IPS-15b (cell line): ENCODE results near the gene XPO1.
"Not testable (repeated sequence)": the region's sequence is repeated elsewhere in the genome, so short reads cannot be mapped to it uniquely, and the experiment has no call there.

Source experiments
- H3K27me3 ChIP-seq: one replicate; pipeline ENCODE4 v1.6.1; 2013; ENCODE audit warnings: low read length; ENCODE audit not compliant: control insufficient read depth, insufficient read depth
- H3K36me3 ChIP-seq: one replicate; pipeline ENCODE4 v1.6.1; 2013; ENCODE audit warnings: low read length; ENCODE audit not compliant: control insufficient read depth, insufficient read depth
- H3K4me1 ChIP-seq: one replicate; pipeline ENCODE4 v1.6.1; 2013; ENCODE audit warnings: mild to moderate bottlenecking, low read length; ENCODE audit not compliant: control insufficient read depth, insufficient read depth
- H3K4me3 ChIP-seq: one replicate; pipeline ENCODE4 v1.5.1; 2013; ENCODE audit warnings: low read depth, low read length
- H3K9ac ChIP-seq: one replicate; pipeline ENCODE4 v1.6.1; 2013; ENCODE audit warnings: low read depth, mild to moderate bottlenecking, low read length
- H3K9me3 ChIP-seq: one replicate; pipeline ENCODE4 v1.6.1; 2013; ENCODE audit warnings: mild to moderate bottlenecking, low read length; ENCODE audit not compliant: control insufficient read depth, insufficient read depth

The XPO1 gene

DNA sequence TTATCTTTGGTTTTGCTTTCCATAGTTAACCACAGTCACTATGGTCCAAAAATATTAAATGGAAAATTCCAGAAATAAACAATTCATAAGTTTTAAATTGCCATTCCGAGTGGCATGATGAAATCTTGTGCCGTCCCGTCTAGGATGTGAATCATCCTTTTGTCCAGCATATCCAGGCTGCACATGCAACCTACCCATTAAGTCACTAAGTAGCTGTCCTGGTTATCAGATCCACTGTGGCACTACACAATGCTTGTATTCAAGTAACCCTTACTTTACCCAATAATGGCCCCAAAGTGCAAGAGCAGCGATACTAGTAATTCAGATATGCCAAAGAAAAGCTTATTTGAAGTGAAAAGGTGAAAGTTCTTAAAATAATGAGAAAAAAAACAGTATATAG lies 78.0 kb downstream of the XPO1 start:
- Histone ChIP-seq H3K9ac (no peak overlapping the region), H3K27me3 (no peaks in the 10 kb centered on the region), H3K9me3 (no peaks in the 10 kb centered on the region), H3K4me3 (no peak overlapping the region), H3K36me3 (no peaks in the 10 kb centered on the region), H3K4me1 (peaks cover 5% of the 10 kb centered on the region)

DNA sequence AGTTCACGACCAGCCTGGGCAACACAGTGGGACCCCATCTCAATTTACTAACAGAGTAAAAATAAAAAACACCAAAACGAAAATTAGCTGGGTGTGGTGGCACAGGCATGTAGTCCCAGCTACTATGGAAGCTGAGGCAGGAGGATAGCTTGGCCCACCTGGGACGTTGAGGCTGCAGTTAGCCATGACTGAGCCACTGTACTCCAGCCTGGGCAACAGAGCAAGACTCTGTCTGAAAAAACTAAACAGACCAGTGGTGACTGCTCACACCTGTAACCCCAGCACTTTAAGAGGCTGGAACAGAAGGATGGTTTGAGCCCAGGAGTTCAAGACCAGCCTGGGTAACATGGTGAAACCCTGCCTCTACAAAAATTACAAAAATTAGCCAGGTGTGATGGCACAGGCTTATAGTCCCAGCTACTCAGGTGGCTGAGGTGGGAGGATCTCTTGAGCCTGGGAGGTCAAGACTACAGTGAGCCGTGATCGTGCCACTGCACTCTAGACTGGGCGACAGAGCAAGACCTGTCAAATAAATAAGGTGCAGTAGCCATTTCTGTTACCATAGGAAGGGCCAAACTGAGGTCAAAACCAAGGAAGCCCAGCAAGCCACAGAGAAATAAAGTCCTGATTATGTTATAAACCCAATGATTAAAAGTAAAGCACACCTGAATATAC lies 81.3 kb downstream of the XPO1 start:
- Histone ChIP-seq H3K4me3 (no peak overlapping the region), H3K9me3 (no peaks in the 10 kb centered on the region), H3K9ac (no peak overlapping the region), H3K4me1 (no peaks in the 10 kb centered on the region), H3K36me3 (no peaks in the 10 kb centered on the region), H3K27me3 (no peaks in the 10 kb centered on the region)

DNA sequence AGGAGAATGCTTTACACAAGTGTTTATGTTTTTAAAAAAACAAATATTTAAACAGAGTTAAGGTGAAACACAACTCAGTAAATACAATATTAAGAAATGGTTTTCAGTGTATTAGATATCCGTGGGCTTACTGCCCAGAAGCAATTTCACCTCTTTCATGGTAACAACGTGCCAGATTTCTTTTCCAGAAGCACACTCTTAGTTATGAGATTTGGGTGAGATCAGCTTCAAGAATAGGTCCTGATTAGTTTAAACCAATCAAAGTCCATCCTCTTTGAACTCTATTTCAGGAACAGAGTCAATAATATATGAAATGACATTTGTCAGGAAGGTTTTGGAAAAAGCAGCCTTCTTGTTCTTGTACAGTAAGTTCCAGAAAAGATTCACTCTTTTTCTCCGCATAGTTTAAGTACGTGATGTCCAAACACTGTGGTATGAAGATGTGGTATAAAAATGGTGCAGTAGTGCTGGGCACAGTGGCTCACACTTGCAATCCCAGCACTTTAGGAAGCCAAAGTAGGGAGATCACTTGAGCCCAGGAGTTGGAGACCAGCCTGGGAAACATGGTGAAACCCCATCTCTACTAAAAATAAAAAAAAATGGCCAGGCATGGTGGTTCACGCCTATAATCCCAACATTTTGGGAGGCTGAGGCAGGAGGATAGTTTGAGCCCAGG lies 81.9 kb downstream of the XPO1 start:
- Histone ChIP-seq H3K4me1 (no peaks in the 10 kb centered on the region), H3K9ac (no peak overlapping the region), H3K9me3 (no peaks in the 10 kb centered on the region), H3K4me3 (no peak overlapping the region), H3K36me3 (no peaks in the 10 kb centered on the region), H3K27me3 (no peaks in the 10 kb centered on the region)

DNA sequence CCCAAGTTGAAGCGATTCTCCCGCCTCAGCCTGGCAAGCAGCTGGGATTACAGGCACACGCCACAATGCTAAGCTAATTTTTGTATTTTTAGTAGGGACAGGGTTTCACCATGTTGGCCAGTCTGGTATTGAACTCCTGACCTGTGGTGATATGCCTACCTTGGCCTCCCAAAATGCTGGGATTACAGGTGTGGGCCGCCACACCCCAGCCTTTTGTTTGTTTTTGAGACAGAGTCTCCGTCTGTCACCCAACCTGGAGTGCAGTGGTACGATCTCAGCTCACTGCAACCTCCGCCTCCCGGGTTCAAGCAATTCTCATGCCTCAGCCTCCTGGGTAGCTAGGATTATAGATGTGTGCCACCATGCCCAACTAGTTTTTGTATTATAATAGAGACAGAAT lies 83.2 kb downstream of the XPO1 start:
- H3K4me3 ChIP-seq, H3K4me1 ChIP-seq, H3K36me3 ChIP-seq, H3K9ac ChIP-seq, H3K9me3 ChIP-seq, H3K27me3 ChIP-seq: not testable (repeated sequence)

DNA sequence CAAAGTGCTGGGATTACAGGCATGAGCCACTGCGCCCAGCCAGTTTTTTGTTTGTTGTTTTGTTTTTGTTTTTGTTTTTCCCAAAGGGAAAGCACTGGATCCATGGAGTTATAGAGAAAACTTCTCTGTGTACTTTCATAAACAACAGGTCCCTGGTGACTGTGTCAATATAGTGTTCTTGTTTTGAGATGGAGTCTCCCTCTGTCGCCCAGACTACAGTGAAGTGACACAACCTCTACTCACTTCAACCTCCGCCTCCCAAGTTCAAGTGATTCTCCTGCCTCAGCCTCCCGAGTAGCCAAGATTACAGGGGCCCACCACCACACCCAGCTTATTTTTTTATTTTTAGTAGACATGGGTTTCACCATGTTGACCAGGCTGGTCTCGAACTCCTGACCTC lies 83.8 kb downstream of the XPO1 start:
- Histone ChIP-seq H3K27me3 (no peaks in the 10 kb centered on the region), H3K9me3 (no peaks in the 10 kb centered on the region), H3K9ac (no peak overlapping the region), H3K36me3 (no peaks in the 10 kb centered on the region), H3K4me1 (no peaks in the 10 kb centered on the region), H3K4me3 (no peak overlapping the region)

DNA sequence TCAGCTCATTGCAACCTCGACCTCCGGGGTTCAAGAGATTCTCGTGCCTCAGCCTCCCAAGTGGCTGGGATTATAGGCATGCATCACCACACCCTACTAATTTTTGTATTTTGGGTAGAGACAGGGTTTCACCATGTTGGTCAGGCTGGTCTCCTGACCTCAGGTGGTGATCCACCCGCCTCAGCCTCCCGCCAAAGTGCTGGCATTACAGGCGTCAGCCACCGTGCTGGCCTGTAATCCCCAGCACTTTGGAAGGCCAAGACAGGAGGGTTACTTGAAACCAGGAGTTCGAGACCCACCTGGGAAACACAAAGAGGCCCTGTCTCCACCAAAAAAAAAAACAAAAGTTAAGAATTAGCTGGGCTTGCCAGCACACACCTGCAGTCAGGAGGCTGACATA lies 85.8 kb downstream of the XPO1 start:
- H3K36me3 ChIP-seq: no peaks in the 10 kb centered on the region
- no peaks in the 10 kb centered on the region for H3K9me3 ChIP-seq
- no peak overlapping the region for H3K4me3 ChIP-seq
- H3K9ac ChIP-seq: no peak overlapping the region
- H3K4me1 ChIP-seq: no peaks in the 10 kb centered on the region
- no peaks in the 10 kb centered on the region for H3K27me3 ChIP-seq

DNA sequence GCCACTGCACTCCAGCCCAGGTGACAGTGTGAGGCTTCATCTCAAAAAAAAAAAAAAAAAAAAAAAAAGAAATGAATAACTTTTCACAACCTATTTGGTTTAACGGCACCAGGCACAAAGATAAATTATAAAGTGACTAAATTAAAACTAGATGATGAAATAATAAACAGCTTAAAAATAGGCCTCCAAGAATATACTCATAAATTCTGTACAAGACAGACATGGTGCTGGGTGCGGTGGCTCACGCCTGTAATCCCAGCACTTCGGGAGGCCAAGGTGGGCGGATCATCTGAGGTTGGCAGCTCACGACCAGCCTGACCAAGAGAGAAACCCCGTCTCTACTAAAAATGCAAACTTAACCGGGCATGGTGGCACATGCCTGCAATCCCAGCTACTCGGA lies 87.0 kb downstream of the XPO1 start:
- Histone ChIP-seq H3K27me3 (no peaks in the 10 kb centered on the region), H3K36me3 (no peaks in the 10 kb centered on the region), H3K9ac (no peak overlapping the region), H3K4me3 (no peak overlapping the region), H3K9me3 (no peaks in the 10 kb centered on the region), H3K4me1 (no peaks in the 10 kb centered on the region)

DNA sequence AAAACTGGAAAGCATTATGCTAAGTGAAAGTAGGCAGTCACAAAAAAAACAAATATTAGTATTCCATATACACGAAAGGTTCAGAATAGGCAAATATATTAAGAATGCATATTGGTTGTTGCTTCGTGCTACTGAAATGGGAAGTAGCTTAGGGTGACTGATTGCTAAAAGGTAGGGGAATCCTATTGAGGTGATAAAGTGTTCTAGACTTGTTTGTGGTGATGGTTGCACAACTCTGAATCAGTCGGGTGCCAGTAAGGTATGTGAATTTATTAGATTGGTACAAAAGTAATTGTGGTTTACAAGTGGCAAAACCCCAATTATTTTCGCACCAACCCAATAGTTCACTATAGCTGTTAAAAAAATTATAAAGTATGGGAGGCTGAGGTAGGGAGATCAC lies 88.0 kb downstream of the XPO1 start:
- Histone ChIP-seq H3K9me3 (no peaks in the 10 kb centered on the region), H3K9ac (no peak overlapping the region), H3K4me1 (no peaks in the 10 kb centered on the region), H3K4me3 (no peak overlapping the region), H3K36me3 (no peaks in the 10 kb centered on the region), H3K27me3 (no peaks in the 10 kb centered on the region)

DNA sequence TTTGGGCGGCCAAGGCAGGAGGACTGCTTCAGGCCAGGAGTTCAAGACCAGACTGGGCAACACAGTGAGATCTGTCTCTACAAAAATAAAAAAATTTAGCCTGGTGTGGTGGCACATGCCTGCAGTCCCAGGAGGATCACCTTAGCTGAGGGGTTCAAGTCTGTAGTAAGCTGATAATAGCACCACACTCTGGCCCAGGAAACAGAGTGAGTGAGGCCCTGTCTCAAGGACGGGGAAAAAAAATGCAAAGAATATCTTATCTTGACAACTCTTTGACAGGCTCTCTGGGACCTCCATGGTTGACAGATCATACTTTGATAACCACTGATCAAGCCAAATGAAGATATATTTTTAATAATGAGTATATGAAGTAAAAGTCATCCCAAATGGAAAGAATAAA lies 89.9 kb downstream of the XPO1 start:
- Histone ChIP-seq H3K9ac (no peak overlapping the region), H3K4me1 (no peaks in the 10 kb centered on the region), H3K36me3 (no peaks in the 10 kb centered on the region), H3K9me3 (no peaks in the 10 kb centered on the region), H3K4me3 (no peak overlapping the region), H3K27me3 (no peaks in the 10 kb centered on the region)

DNA sequence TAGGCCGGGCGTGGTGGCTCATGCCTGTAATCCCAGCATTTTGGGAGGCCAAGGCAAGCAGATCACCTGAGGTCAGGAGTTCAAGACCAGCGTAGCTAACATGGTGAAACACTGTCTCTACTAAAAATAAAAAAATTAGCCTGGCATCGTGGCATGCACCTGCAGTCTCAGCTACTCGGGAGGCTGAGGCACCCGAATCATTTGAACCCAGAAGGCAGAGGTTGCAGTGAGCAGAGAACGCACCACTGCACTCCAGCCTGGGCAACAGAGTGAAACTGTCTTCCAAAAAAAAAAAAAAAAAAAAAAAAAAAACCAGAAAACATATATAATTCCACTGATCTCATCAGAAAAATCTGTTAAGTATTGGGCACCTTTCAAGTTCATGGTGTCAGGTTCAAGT lies 91.2 kb downstream of the XPO1 start:
- H3K4me1 ChIP-seq, H3K4me3 ChIP-seq, H3K9me3 ChIP-seq, H3K9ac ChIP-seq, H3K36me3 ChIP-seq, H3K27me3 ChIP-seq: not testable (repeated sequence)

DNA sequence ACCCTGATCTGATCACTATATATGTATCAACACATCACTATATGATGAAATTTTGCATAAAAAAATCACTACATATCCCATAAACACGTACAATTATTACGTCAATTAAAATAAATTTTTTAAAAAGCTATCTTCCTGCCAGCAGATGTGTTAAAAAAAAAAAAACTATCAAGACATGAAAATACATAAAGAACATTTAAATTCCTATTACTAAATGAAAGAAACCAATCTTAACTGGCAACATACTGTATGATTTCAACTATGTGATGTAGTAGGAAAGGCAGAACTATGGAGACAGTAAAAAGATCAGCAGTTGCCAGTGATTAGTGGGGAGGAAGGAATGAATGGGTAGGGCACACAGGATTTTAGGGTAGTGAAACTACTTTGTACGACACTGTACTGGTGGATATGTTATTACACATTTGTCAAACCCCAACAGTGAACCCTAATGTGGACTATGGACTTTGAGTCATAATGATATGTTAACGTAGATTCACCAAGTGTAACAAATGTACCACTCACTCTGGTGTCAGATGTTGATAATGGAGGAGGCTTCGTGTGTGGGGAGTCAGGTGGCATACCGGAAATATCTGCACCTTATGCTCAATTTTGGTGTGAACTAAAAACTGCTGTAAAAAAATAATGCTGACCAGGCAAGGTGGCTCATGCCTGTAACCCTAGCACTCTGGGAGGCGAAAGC lies 94.7 kb downstream of the XPO1 start:
- Histone ChIP-seq H3K27me3 (no peaks in the 10 kb centered on the region), H3K9me3 (no peaks in the 10 kb centered on the region), H3K9ac (no peak overlapping the region), H3K4me3 (no peak overlapping the region), H3K4me1 (no peaks in the 10 kb centered on the region), H3K36me3 (no peaks in the 10 kb centered on the region)
